Uterus (tissue), 2 donors: ENCODE measurements around the gene COL27A1.

ENCODE experiments used
- CTCF ChIP-seq, 4 experiments: fragments of 200-600 bp in 2 of 4; fragments of 450-650 bp in 2 of 4; sonication (generic) in 2 of 4; IDR thresholded peaks; one replicate each; pipeline ENCODE4 v1.5.1; 2016 to 2019; ENCODE audit warnings: antibody characterized with exemption in 4 of 4, mild to moderate bottlenecking in 2 of 4, moderate library complexity in 1 of 4
- POLR2A ChIP-seq, 2 donors: fragments of 450-650 bp; IDR thresholded peaks; one replicate each; pipeline ENCODE4 v1.6.1; 2016; ENCODE audit warnings: antibody characterized with exemption in 2 of 2, mild to moderate bottlenecking in 1 of 2, moderate library complexity in 1 of 2

GRCh38 chr9:114161513-114161912 is 6.2 kb downstream of the COL27A1 start:
- TF ChIP-seq POLR2A (IDR thresholded peaks at IDR 0.05), result no peak
- TF ChIP-seq CTCF (IDR thresholded peaks at IDR 0.05), result no peak
